Neuronal stem cell (in vitro differentiated cells): Measurements from ENCODE around the gene PCSK1N.
A peak's percentile ranks its signal among the peaks of the same experiment; 100 is the strongest.

Experiments
- DNase-seq: peaks from one replicate; pipeline ENCODE4 v3.0.0-alpha.2; 2013; ENCODE audit warnings: low spot score
- H2AFZ ChIP-seq: one replicate; pipeline ENCODE4 v1.6.1; 2013; ENCODE audit warnings: mild to moderate bottlenecking, low read length, inconsistent platforms
- H2AK5ac ChIP-seq: 2 replicates; pipeline ENCODE4 v1.6.1; 2013; ENCODE audit warnings: low read depth, mild to moderate bottlenecking, inconsistent platforms, low read length, moderate library complexity, mixed read lengths
- H2BK120ac ChIP-seq: 2 replicates; pipeline ENCODE4 v1.6.1; 2013; ENCODE audit warnings: low read depth, mild to moderate bottlenecking, inconsistent platforms, low read length, moderate library complexity, mixed read lengths
- H2BK12ac ChIP-seq: one replicate; pipeline ENCODE4 v1.6.1; 2013; ENCODE audit warnings: low read length, inconsistent platforms
- H2BK15ac ChIP-seq: 2 replicates; pipeline ENCODE4 v1.6.1; 2013; ENCODE audit warnings: mild to moderate bottlenecking, low read length, inconsistent platforms, mixed read lengths
- H2BK5ac ChIP-seq: one replicate; pipeline ENCODE4 v1.6.1; 2013; ENCODE audit warnings: inconsistent platforms, mild to moderate bottlenecking, low read length, moderate library complexity
- H3K14ac ChIP-seq: one replicate; pipeline ENCODE4 v1.6.1; 2013; ENCODE audit warnings: low read length, inconsistent platforms
- H3K18ac ChIP-seq: 2 replicates; pipeline ENCODE4 v1.6.1; 2013; ENCODE audit warnings: low read length, inconsistent platforms
- H3K23ac ChIP-seq: 2 replicates; pipeline ENCODE4 v1.6.1; 2013; ENCODE audit warnings: low read depth, mild to moderate bottlenecking, mixed read lengths, low read length, inconsistent platforms; ENCODE audit not compliant: poor library complexity
- H3K27ac ChIP-seq: replicated peaks from 3 replicates; pipeline ENCODE4 v1.5.1; 2013; ENCODE audit warnings: low read length, inconsistent platforms
- H3K27me3 ChIP-seq, 3 experiments: 2 replicates each; pipeline ENCODE4 v1.6.1; 2013; ENCODE audit warnings: low read length in 3 of 3, mild to moderate bottlenecking in 2 of 3, inconsistent platforms in 1 of 3, low read depth in 1 of 3, mixed read lengths in 1 of 3, moderate library complexity in 1 of 3; ENCODE audit not compliant: control insufficient read depth in 3 of 3, insufficient read depth in 3 of 3
- H3K36me3 ChIP-seq, 2 donors: replicated peaks in 1 of 2; 2 replicates each; pipeline ENCODE4 v1.6.1; 2013; ENCODE audit warnings: low read length in 2 of 2; ENCODE audit not compliant: control insufficient read depth in 2 of 2, insufficient read depth in 2 of 2
- H3K4ac ChIP-seq: 2 replicates; pipeline ENCODE4 v1.6.1; 2013; ENCODE audit warnings: inconsistent platforms, mild to moderate bottlenecking, low read length, moderate library complexity
- H3K4me1 ChIP-seq, 2 donors: 1 replicate in 1 of 2; 2 replicates in 1 of 2; pipeline ENCODE4 v1.6.1; 2013; ENCODE audit warnings: low read length in 2 of 2, low read depth in 1 of 2; ENCODE audit not compliant: control insufficient read depth in 2 of 2, insufficient read depth in 1 of 2
- H3K4me2 ChIP-seq: one replicate; pipeline ENCODE4 v1.6.1; 2013; ENCODE audit warnings: mild to moderate bottlenecking, low read length, inconsistent platforms; ENCODE audit not compliant: insufficient read depth, poor library complexity, severe bottlenecking
- H3K4me3 ChIP-seq, 2 donors: 2 replicates each; pipeline ENCODE4 v1.5.1; 2013; ENCODE audit warnings: low read length in 2 of 2, mild to moderate bottlenecking in 2 of 2, inconsistent platforms in 1 of 2, moderate library complexity in 1 of 2
- H3K79me1 ChIP-seq: one replicate; pipeline ENCODE4 v1.6.1; 2013; ENCODE audit warnings: low read depth, mild to moderate bottlenecking, inconsistent platforms, low read length, moderate library complexity
- H3K9ac ChIP-seq: one replicate; pipeline ENCODE4 v1.6.1; 2013; ENCODE audit warnings: mild to moderate bottlenecking, low read depth, low read length, inconsistent platforms; ENCODE audit not compliant: poor library complexity
- H3K9me3 ChIP-seq, 2 donors: replicated peaks in 1 of 2; 2 replicates each; pipeline versions ENCODE3 to v1.6.1; 2013; ENCODE audit warnings: low read length in 2 of 2, mild to moderate bottlenecking in 2 of 2, inconsistent platforms in 1 of 2, low read depth in 1 of 2, mixed read lengths in 1 of 2, moderate library complexity in 1 of 2; ENCODE audit not compliant: control insufficient read depth in 2 of 2, insufficient read depth in 1 of 2
- H4K8ac ChIP-seq: one replicate; pipeline ENCODE4 v1.6.1; 2013; ENCODE audit warnings: low read depth, mild to moderate bottlenecking, inconsistent platforms, low read length, moderate library complexity
- H4K91ac ChIP-seq: one replicate; pipeline ENCODE4 v1.6.1; 2013; ENCODE audit warnings: low read length, low read depth, mild to moderate bottlenecking, inconsistent platforms; ENCODE audit not compliant: poor library complexity
- WGBS, 2 donors: extraction: QIAGEN DNeasy Blood & Tissue Kit; methylation state at CpG; one replicate each; pipeline ENCODE4 v1.1.7; 2013; ENCODE audit warnings: missing lambda C conversion rate in 2 of 2, mixed read lengths in 1 of 2; ENCODE audit not compliant: insufficient read length in 2 of 2, insufficient replicate concordance in 1 of 2; ENCODE audit errors: extremely low coverage in 2 of 2; 5-methylcytosine and 5-hydroxymethylcytosine counted together

PCSK1N gene

DNA sequence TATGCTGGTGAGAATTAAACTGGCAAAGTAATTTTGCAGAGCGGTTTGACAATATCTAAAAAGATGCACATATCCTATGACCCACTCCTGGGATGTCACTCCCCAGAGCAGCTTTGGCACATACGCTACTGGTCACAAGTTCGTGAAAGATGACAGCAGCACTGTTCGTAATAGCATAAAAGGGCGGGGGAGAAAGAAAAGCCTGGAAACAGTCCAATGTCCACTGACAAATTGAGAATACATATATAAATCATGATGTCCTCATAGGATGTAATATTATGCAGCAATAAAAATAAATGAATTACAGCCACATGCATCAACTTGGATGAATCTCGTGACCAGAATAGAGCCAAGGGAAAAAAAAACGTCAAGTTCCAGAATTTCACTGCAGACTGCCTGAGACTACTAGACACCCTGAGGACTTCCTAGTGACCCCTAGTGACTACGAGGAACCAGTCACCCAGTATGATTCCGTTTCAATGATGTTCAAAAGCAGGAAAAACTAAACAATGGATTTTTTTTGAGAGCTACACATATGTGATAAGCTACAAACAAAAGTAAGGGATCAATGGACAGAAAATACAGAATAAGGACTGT, 1.8 kb downstream of the PCSK1N start:
- no peak overlapping the region for H3K18ac ChIP-seq
- H3K14ac ChIP-seq: no peak overlapping the region
- no CpG with 5 or more reads among the region's 9 CpGs for WGBS, 2 donors
- H3K23ac ChIP-seq: no peak overlapping the region
- H4K8ac ChIP-seq: no peak overlapping the region
- H3K4me2 ChIP-seq: no peak overlapping the region
- H4K91ac ChIP-seq: no peak overlapping the region
- no peak overlapping the region for H2AFZ ChIP-seq
- peaks cover 5 to 58% (median 5%) of the 10 kb centered on the region in 3 experiments for H3K27me3 ChIP-seq
- no peaks in the 10 kb centered on the region for H3K9me3 ChIP-seq
- no peak overlapping the region for H2BK120ac ChIP-seq
- H3K9ac ChIP-seq: no peak overlapping the region
- no peak overlapping the region for H3K27ac ChIP-seq
- no peak overlapping the region for H2AK5ac ChIP-seq
- no peaks in the 10 kb centered on the region for H3K36me3 ChIP-seq
- no peak overlapping the region for H3K4ac ChIP-seq
- no peak for DNase-seq
- H2BK15ac ChIP-seq: no peak overlapping the region
- H2BK12ac ChIP-seq: no peak overlapping the region
- H3K79me1 ChIP-seq: no peaks in the 10 kb centered on the region
- H2BK5ac ChIP-seq: no peak overlapping the region
- peaks cover 2 to 6% of the 10 kb centered on the region in 2 donors for H3K4me1 ChIP-seq
- peak overlapping the region in 1 of 2 donors; percentile 61 for H3K4me3 ChIP-seq

DNA sequence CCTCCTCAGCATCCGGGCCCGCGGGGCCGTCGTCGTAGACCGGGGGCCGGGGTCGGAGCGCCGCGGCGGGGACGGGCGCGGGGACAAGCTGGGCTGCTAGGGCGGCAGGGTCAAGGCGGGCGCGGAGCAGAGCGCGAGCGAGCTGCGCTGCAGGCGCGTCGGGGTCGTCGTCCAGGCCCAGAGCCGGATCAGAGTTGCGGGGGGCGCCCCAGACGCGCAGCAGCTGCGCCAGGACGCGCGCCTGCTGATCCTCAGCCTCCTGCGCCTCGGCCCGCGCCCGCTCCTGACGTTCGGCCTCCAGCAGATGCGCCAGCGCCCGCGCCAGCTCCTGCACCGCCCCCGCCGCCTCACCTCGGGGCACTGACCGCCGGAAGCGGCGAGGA, 3.5 kb downstream of the PCSK1N start:
- H3K4me3 ChIP-seq: peak overlapping the region in 1 of 2 donors; percentile 28

DNA sequence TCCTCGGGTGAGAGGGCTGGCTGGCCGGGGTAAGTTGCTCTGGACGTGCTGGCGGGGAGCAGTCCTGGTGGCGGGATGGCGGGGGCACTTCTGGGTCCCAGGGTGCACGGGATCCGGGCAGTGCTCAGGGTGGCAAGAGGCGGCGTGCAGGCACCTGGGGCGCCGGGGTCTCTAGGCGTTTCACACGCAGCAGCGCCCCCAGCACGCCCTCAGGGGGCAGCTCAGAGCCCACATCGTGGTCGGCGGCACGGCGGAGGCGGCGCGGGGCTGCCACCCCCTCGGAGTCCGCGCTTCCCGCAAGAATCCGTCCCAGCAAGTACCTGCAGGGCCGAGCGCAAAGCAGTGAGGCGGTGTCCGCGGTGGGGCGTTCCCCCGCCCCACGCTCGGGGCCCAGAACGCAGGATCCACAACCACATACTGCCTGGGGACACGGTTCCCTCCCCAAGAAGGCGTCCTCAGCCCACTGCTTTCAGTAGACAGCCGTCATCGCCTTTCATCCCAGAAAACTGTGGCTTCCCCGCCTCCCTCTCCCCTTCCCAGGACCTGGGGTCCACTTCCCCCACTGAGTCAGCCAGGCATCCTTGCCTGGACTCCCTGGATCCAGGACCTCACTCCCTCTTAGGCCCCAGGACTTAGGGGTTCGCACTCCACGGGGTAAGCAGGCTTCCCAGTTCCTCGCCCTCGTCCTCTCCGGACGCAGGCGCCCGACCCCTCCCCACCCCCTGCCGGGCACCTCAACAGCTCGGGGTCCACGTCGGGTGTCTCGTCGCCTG, 4.1 kb downstream of the PCSK1N start:
- Histone ChIP-seq H3K9ac (no peak overlapping the region), H2BK120ac (no peak overlapping the region), H4K8ac (no peak overlapping the region), H3K4ac (no peak overlapping the region), H3K4me1 (peaks cover 2 to 6% of the 10 kb centered on the region in 2 donors), H3K23ac (no peak overlapping the region), H2AK5ac (no peak overlapping the region), H3K36me3 (no peaks in the 10 kb centered on the region), H3K79me1 (no peaks in the 10 kb centered on the region), H3K18ac (no peak overlapping the region), H3K27me3 (peaks cover 5 to 65% (median 5%) of the 10 kb centered on the region in 3 experiments), H3K27ac (no peak overlapping the region), H2AFZ (no peak overlapping the region), H2BK15ac (no peak overlapping the region), H3K4me2 (peak overlapping the region; percentile 48), H4K91ac (no peak overlapping the region), H3K14ac (no peak overlapping the region), H3K9me3 (no peaks in the 10 kb centered on the region), H2BK5ac (no peak overlapping the region), H2BK12ac (no peak overlapping the region), H3K4me3 (no peak overlapping the region)
- no peak for DNase-seq
- no CpG with 5 or more reads among the region's 58 CpGs for WGBS, 2 donors

More for the DNA sequence above, 3.5 kb downstream of the PCSK1N start:
- Histone ChIP-seq H2BK12ac (no peak overlapping the region), H3K4me2 (peak overlapping the region; percentile 48), H2AK5ac (no peak overlapping the region), H4K91ac (no peak overlapping the region), H2BK5ac (no peak overlapping the region), H3K14ac (no peak overlapping the region), H3K4me1 (peaks cover 2 to 6% of the 10 kb centered on the region in 2 donors), H3K27me3 (peaks cover 5 to 65% (median 5%) of the 10 kb centered on the region in 3 experiments), H2BK15ac (no peak overlapping the region), H3K9ac (no peak overlapping the region), H2AFZ (no peak overlapping the region), H4K8ac (no peak overlapping the region), H2BK120ac (no peak overlapping the region), H3K4ac (no peak overlapping the region), H3K79me1 (no peaks in the 10 kb centered on the region), H3K27ac (no peak overlapping the region), H3K9me3 (no peaks in the 10 kb centered on the region), H3K18ac (no peak overlapping the region), H3K23ac (no peak overlapping the region), H3K36me3 (no peaks in the 10 kb centered on the region)
- WGBS, 2 donors: no CpG with 5 or more reads among the region's 57 CpGs
- no peak for DNase-seq

DNA sequence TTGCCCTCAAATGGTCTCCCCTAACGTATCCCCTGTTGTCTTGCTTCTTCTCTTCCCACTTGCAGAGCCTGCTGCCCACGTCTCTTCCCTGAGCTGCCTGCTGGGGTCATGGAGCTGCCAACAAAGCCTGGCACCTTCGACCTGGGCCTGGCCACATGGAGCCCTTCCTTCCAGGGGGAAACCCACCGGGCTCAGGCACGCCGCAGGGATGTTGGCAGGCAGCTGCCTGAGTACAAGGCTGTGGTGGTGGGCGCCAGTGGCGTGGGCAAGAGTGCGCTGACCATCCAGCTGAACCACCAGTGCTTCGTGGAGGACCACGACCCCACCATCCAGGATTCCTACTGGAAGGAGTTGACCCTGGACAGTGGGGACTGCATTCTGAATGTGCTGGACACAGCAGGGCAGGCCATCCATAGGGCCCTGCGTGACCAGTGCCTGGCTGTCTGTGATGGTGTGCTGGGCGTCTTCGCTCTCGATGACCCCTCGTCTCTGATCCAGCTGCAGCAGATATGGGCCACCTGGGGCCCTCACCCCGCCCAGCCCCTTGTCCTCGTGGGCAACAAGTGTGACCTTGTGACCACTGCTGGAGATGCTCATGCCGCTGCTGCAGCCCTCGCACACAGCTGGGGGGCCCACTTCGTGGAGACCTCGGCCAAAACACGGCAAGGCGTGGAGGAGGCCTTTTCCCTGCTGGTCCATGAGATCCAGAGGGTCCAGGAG, 6.2 kb downstream of the PCSK1N start:
- no peak for DNase-seq
- Histone ChIP-seq H3K18ac (no peak overlapping the region), H4K91ac (no peak overlapping the region), H2BK5ac (no peak overlapping the region), H2BK12ac (no peak overlapping the region), H3K36me3 (peaks cover 3 to 16% of the 10 kb centered on the region in 2 donors), H3K4ac (no peak overlapping the region), H3K23ac (no peak overlapping the region), H3K9me3 (peaks cover 0 to 2% of the 10 kb centered on the region in 2 donors), H3K4me3 (no peak overlapping the region), H2AFZ (no peak overlapping the region), H3K4me2 (no peak overlapping the region), H3K79me1 (no peaks in the 10 kb centered on the region), H4K8ac (no peak overlapping the region), H3K27me3 (peaks cover 3 to 49% (median 3%) of the 10 kb centered on the region in 3 experiments), H3K27ac (no peak overlapping the region), H2BK15ac (no peak overlapping the region), H3K14ac (no peak overlapping the region), H3K9ac (no peak overlapping the region), H2BK120ac (no peak overlapping the region), H3K4me1 (peaks cover 0 to under 1% of the 10 kb centered on the region in 2 donors), H2AK5ac (no peak overlapping the region)
- no CpG with 5 or more reads among the region's 24 CpGs for WGBS, 2 donors
